MG63 (cell line): ENCODE results near the gene ZFAND6. TPM values are rescaled to one million over a fixed set of nuclear protein-coding genes. Genes with fewer than 3 reads are reported as not detected.
A peak's percentile ranks its signal among the peaks of the same experiment; 100 is the strongest.

ENCODE experiments used
- DNase-seq: peaks from one replicate; pipeline ENCODE4 v3.0.0-alpha.2; 2020
- H3K27me3 ChIP-seq: fragments of 250-450 bp; sonication (Bioruptor Pico); 2 replicates; pipeline ENCODE4 v1.5.1; 2020; ENCODE audit warnings: mild to moderate bottlenecking, moderate library complexity
- H3K36me3 ChIP-seq: fragments of 250-450 bp; sonication (Bioruptor Pico); 2 replicates; pipeline ENCODE4 v1.5.1; 2020; ENCODE audit warnings: mild to moderate bottlenecking, moderate library complexity
- H3K4me3 ChIP-seq: fragments of 250-450 bp; sonication (Bioruptor Pico); 2 replicates; pipeline ENCODE4 v1.5.1; 2020; ENCODE audit warnings: mild to moderate bottlenecking, moderate library complexity
- H3K9me3 ChIP-seq: fragments of 250-450 bp; sonication (Bioruptor Pico); 2 replicates; pipeline ENCODE4 v1.5.1; 2020; ENCODE audit warnings: mild to moderate bottlenecking, moderate library complexity
- total RNA-seq: library from RNA; depleted of rRNA; stranded (reverse); fragments of >200 nt; shearing (Covaris generic); gene quantifications from 2 replicates; pipeline ENCODE4 v1.2.3, GENCODE V29; 2014; ENCODE audit warnings: low replicate concordance; rRNA removed

Gene ZFAND6
- total RNA-seq, 1 experiment from 2014 or later: 174 TPM

GRCh38 chr15:80182611-80183261 is 123.3 kb downstream of the ZFAND6 start:
- no peak overlapping the region for H3K4me3 ChIP-seq
- H3K27me3 ChIP-seq: no peaks in the 10 kb centered on the region
- peak; percentile 91 for DNase-seq
- H3K36me3 ChIP-seq: peaks cover 77% of the 10 kb centered on the region
- peaks cover 3% of the 10 kb centered on the region for H3K9me3 ChIP-seq

- DNase-seq: no peak
- H3K27me3 ChIP-seq: no peaks in the 10 kb centered on the region
Observed at GRCh38 chr15:80183306-80183705, 123.8 kb downstream of the ZFAND6 start.

GRCh38 chr15:80183886-80184285 is 124.4 kb downstream of the ZFAND6 start:
- Histone ChIP-seq H3K27me3 (no peaks in the 10 kb centered on the region), H3K9me3 (peaks cover under 1% of the 10 kb centered on the region; the same call in 1 of the 2 replicates), H3K36me3 (peaks cover 75% of the 10 kb centered on the region), H3K4me3 (no peak overlapping the region)
- DNase-seq: no peak

More at GRCh38 chr15:80183306-80183705, 123.8 kb downstream of the ZFAND6 start:
- H3K36me3 ChIP-seq: peaks cover 75% of the 10 kb centered on the region
- H3K4me3 ChIP-seq: no peak overlapping the region
- peaks cover 3% of the 10 kb centered on the region for H3K9me3 ChIP-seq

GRCh38 chr15:80184554-80184953 is 125.1 kb downstream of the ZFAND6 start:
- H3K36me3 ChIP-seq: peaks cover 74% of the 10 kb centered on the region
- no peaks in the 10 kb centered on the region for H3K9me3 ChIP-seq
- DNase-seq: no peak
- no peaks in the 10 kb centered on the region for H3K27me3 ChIP-seq
- no peak overlapping the region for H3K4me3 ChIP-seq

GRCh38 chr15:80185152-80185551 is 125.7 kb downstream of the ZFAND6 start:
- peaks cover 68% of the 10 kb centered on the region for H3K36me3 ChIP-seq
- H3K27me3 ChIP-seq: no peaks in the 10 kb centered on the region
- no peak overlapping the region for H3K4me3 ChIP-seq
- H3K9me3 ChIP-seq: no peaks in the 10 kb centered on the region
- DNase-seq: no peak

- no peaks in the 10 kb centered on the region for H3K9me3 ChIP-seq
- no peak overlapping the region for H3K4me3 ChIP-seq
- H3K36me3 ChIP-seq: peaks cover 58% of the 10 kb centered on the region
- no peaks in the 10 kb centered on the region for H3K27me3 ChIP-seq
- no peak for DNase-seq
Observed at GRCh38 chr15:80186066-80186465, 126.6 kb downstream of the ZFAND6 start.

GRCh38 chr15:80186597-80186996 is 127.1 kb downstream of the ZFAND6 start:
- peaks cover 53% of the 10 kb centered on the region for H3K36me3 ChIP-seq
- no peak for DNase-seq
- H3K9me3 ChIP-seq: no peaks in the 10 kb centered on the region
- no peaks in the 10 kb centered on the region for H3K27me3 ChIP-seq
- H3K4me3 ChIP-seq: no peak overlapping the region

Other genes starting within 250 kb of the ZFAND6 start
- 72.8 and 225 TPM in 2 replicates for gene MTHFS, start 162.7 kb upstream of the ZFAND6 start, total RNA-seq
- gene BCL2A1, start 88.5 kb upstream of the ZFAND6 start, total RNA-seq: 6.0 TPM in 1 of 2 replicates, not detected in the other
- gene FAH, start 93.3 kb downstream of the ZFAND6 start, total RNA-seq: 44.8 and 93.3 TPM in 2 replicates
- not detected in 2 replicates for gene CTXND1, start 192.5 kb downstream of the ZFAND6 start, total RNA-seq